ENCODE results near the gene GDPD3.
A peak's percentile ranks its signal among the peaks of the same experiment; 100 is the strongest.

Gene GDPD3

GRCh38 chr16:30095166-30096078, 17.9 kb downstream of the GDPD3 start:
- DNase-seq (ENCODE audit: low spot score), result no peak

- no peak for DNase-seq (ENCODE audit: low spot score)
These were observed 18.7 kb downstream of the GDPD3 start for GRCh38 chr16:30094541-30095165.

GRCh38 chr16:30092373-30093010, 20.8 kb downstream of the GDPD3 start:
- DNase-seq (ENCODE audit: low spot score), result peak; percentile 85

- peak; percentile 93 for DNase-seq (ENCODE audit: low spot score)
These were observed 21.6 kb downstream of the GDPD3 start, which contains the start of gene TBX6 for GRCh38 chr16:30091474-30092372. Gene TBX6 (minus strand): TSS chr16:30091924. CDS start chr16:30091193, 731 bp downstream.

GRCh38 chr16:30090610-30091331, 22.6 kb downstream of the GDPD3 start:
- DNase-seq (ENCODE audit: low spot score), result no peak

- DNase-seq (ENCODE audit: low spot score), result no peak
These were observed 24.3 kb downstream of the GDPD3 start for GRCh38 chr16:30088832-30089624.

- DNase-seq (ENCODE audit: low spot score), result no peak
These were observed 25.0 kb downstream of the GDPD3 start for GRCh38 chr16:30088237-30088831.

- no peak for DNase-seq (ENCODE audit: low spot score)
These were observed 26.0 kb downstream of the GDPD3 start for GRCh38 chr16:30087181-30087898.

- DNase-seq (ENCODE audit: low spot score), result no peak
These were observed 26.8 kb downstream of the GDPD3 start for GRCh38 chr16:30086291-30087140.

GRCh38 chr16:30085820-30086219, 27.5 kb downstream of the GDPD3 start:
- DNase-seq (ENCODE audit: low spot score), result no peak

- DNase-seq (ENCODE audit: low spot score), result no peak
These were observed 28.1 kb downstream of the GDPD3 start for GRCh38 chr16:30085247-30085646.

- no peak for DNase-seq (ENCODE audit: low spot score)
These were observed 28.5 kb downstream of the GDPD3 start for GRCh38 chr16:30084816-30085159.

- no peak for DNase-seq (ENCODE audit: low spot score)
These were observed 29.1 kb downstream of the GDPD3 start for GRCh38 chr16:30084096-30084815.

GRCh38 chr16:30083216-30084055, 29.9 kb downstream of the GDPD3 start:
- DNase-seq (ENCODE audit: low spot score), result no peak

GRCh38 chr16:30082545-30083090, 30.7 kb downstream of the GDPD3 start:
- DNase-seq (ENCODE audit: low spot score), result no peak

- no peak for DNase-seq (ENCODE audit: low spot score)
These were observed 33.9 kb downstream of the GDPD3 start for GRCh38 chr16:30079480-30079879.

Measured in iPS-NIHi11 (cell line).